WERI-Rb-1 (cell line): Measurements from ENCODE around the gene SPATA20.

Source experiments
- DNase-seq: peaks from one replicate; pipeline ENCODE4 v3.0.0-alpha.2; 2020
- H3K27ac ChIP-seq: fragments of 250-450 bp; sonication (Bioruptor Pico); 2 replicates; pipeline ENCODE4 v1.5.1; 2020; ENCODE audit warnings: mild to moderate bottlenecking, moderate library complexity
- H3K27me3 ChIP-seq: fragments of 250-450 bp; sonication (Bioruptor Pico); 2 replicates; pipeline ENCODE4 v1.5.1; 2021; ENCODE audit warnings: mild to moderate bottlenecking, low read depth, moderate library complexity; ENCODE audit not compliant: insufficient read depth, severe bottlenecking
- H3K36me3 ChIP-seq: fragments of 250-450 bp; sonication (Bioruptor Pico); 2 replicates; pipeline ENCODE4 v1.5.1; 2020; ENCODE audit warnings: mild to moderate bottlenecking, moderate library complexity
- H3K4me3 ChIP-seq: 2 replicates; pipeline ENCODE4 v1.5.1; 2011; ENCODE audit warnings: low read depth, mild to moderate bottlenecking, control low read depth, low read length
- H3K9me3 ChIP-seq: fragments of 250-450 bp; sonication (Bioruptor Pico); 2 replicates; pipeline ENCODE4 v1.5.1; 2021; ENCODE audit warnings: mild to moderate bottlenecking, moderate library complexity; ENCODE audit not compliant: severe bottlenecking
- CTCF ChIP-seq: IDR thresholded peaks from 2 replicates; pipeline ENCODE4 v1.5.1; 2011; ENCODE audit warnings: low read depth, mild to moderate bottlenecking, control low read depth, inconsistent platforms, low read length

SPATA20 gene

GRCh38 chr17:50534979-50535326 lies 12.0 kb upstream of the SPATA20 start:
- no peak overlapping the region for H3K27ac ChIP-seq
- H3K36me3 ChIP-seq, result no peaks in the 10 kb centered on the region
- H3K9me3 ChIP-seq, result no peaks in the 10 kb centered on the region
- no peak for DNase-seq
- no peak overlapping the region for H3K4me3 ChIP-seq
- no peaks in the 10 kb centered on the region for H3K27me3 ChIP-seq
- TF ChIP-seq CTCF, result no peak

- Histone ChIP-seq H3K27ac (no peak overlapping the region), H3K9me3 (no peaks in the 10 kb centered on the region), H3K27me3 (no peaks in the 10 kb centered on the region), H3K4me3 (no peak overlapping the region), H3K36me3 (no peaks in the 10 kb centered on the region)
- DNase-seq, result no peak
- TF ChIP-seq CTCF, result no peak
Measured at GRCh38 chr17:50535407-50535806, 11.6 kb upstream of the SPATA20 start.

- no peak overlapping the region for H3K27ac ChIP-seq
- no peaks in the 10 kb centered on the region for H3K36me3 ChIP-seq
Measured at GRCh38 chr17:50536683-50537646, 10.0 kb upstream of the SPATA20 start.

GRCh38 chr17:50537721-50538548 lies 9.0 kb upstream of the SPATA20 start:
- Histone ChIP-seq H3K36me3 (no peaks in the 10 kb centered on the region), H3K27me3 (no peaks in the 10 kb centered on the region), H3K27ac (no peak overlapping the region), H3K4me3 (no peak overlapping the region), H3K9me3 (no peaks in the 10 kb centered on the region)
- no peak for DNase-seq
- TF ChIP-seq CTCF, result no peak

More at GRCh38 chr17:50536683-50537646, 10.0 kb upstream of the SPATA20 start:
- TF ChIP-seq CTCF, result no peak
- no peak for DNase-seq
- Histone ChIP-seq H3K4me3 (no peak overlapping the region), H3K9me3 (no peaks in the 10 kb centered on the region), H3K27me3 (no peaks in the 10 kb centered on the region)

GRCh38 chr17:50538549-50539410 lies 8.2 kb upstream of the SPATA20 start:
- Histone ChIP-seq H3K36me3 (no peaks in the 10 kb centered on the region), H3K4me3 (no peak overlapping the region), H3K27ac (no peak overlapping the region), H3K27me3 (no peaks in the 10 kb centered on the region), H3K9me3 (no peaks in the 10 kb centered on the region)
- TF ChIP-seq CTCF, result no peak
- DNase-seq, result no peak
